ENCODE data around the gene ANKRD28.
"Not testable (repeated sequence)": the region's sequence is repeated elsewhere in the genome, so short reads cannot be mapped to it uniquely, and the experiment has no call there.

Gene ANKRD28

DNA sequence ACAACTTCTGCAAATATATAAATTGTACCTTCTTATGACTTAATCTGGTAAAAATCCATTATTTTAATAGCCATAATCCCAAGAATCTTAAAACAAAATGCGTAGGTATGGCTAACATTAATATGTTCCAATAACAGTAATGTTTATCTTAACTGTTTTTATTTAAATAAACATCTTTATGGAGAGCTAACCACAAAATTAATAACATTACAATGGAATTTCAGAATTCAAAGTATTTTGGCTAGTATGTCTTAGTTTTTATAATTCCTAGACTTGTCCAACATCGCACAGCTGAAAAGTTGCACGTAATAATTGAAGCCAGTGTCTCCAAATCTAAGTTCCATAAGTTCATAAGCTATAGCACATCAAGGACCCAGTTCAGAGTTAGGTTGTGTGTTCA, 47.6 kb downstream of the ANKRD28 start:
- Histone ChIP-seq H3K9me3 (no peaks in the 10 kb centered on the region), H3K27ac (no peak overlapping the region), H3K36me3 (peaks cover 0 to 5% (median 0%) of the 10 kb centered on the region in 3 donors), H3K4me1 (peaks cover 0 to 27% (median 12%) of the 10 kb centered on the region in 4 donors), H3K27me3 (no peaks in the 10 kb centered on the region), H3K4me3 (no peak overlapping the region)
- no peak for TF ChIP-seq CTCF (IDR thresholded peaks at IDR 0.05)
- intact Hi-C loops (cut with DNase I; ENCODE audit: low total_unique reads): no loop called here
- no peak for DNase-seq

GRCh38 chr3:15745896-15746295, 51.9 kb downstream of the ANKRD28 start:
- H3K4me3 ChIP-seq; H3K36me3 ChIP-seq; H3K4me1 ChIP-seq; H3K27me3 ChIP-seq; DNase-seq; H3K9me3 ChIP-seq; H3K27ac ChIP-seq; intact Hi-C loops (cut with DNase I; ENCODE audit: low total_unique reads): not testable (repeated sequence)

DNA sequence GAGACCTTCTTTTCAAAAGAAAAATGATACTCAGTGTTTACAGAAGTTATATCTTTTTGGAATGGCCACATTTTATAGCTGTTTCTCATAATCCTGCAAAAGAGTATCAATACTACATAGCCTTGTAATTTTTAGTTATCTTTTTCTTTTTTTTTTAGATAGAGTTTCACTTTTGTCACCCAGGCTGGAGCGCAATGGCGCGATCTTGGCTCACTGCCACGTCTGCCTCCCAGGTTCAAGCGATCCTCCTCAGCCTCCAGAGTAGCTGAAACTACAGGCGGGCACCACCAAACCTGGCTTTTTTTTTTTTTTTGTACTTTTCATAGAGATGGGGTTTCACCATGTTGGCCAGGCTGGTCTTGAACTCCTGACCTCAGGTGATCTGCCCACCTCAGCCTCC, 53.6 kb downstream of the ANKRD28 start:
- no peak for TF ChIP-seq CTCF (IDR thresholded peaks at IDR 0.05)
- intact Hi-C loops (cut with DNase I; ENCODE audit: low total_unique reads): no loop called here
- no peaks in the 10 kb centered on the region for H3K4me1 ChIP-seq
- no peaks in the 10 kb centered on the region for H3K27me3 ChIP-seq
- H3K36me3 ChIP-seq: peaks cover 0 to 9% (median 0%) of the 10 kb centered on the region in 3 donors
- no peaks in the 10 kb centered on the region for H3K9me3 ChIP-seq
- no peak overlapping the region for H3K27ac ChIP-seq
- H3K4me3 ChIP-seq: no peak overlapping the region
- DNase-seq: no peak

GRCh38 chr3:15743587-15744009, 54.2 kb downstream of the ANKRD28 start:
- no peak overlapping the region for H3K27ac ChIP-seq
- no peaks in the 10 kb centered on the region for H3K9me3 ChIP-seq
- no peak for TF ChIP-seq CTCF (IDR thresholded peaks at IDR 0.05)

DNA sequence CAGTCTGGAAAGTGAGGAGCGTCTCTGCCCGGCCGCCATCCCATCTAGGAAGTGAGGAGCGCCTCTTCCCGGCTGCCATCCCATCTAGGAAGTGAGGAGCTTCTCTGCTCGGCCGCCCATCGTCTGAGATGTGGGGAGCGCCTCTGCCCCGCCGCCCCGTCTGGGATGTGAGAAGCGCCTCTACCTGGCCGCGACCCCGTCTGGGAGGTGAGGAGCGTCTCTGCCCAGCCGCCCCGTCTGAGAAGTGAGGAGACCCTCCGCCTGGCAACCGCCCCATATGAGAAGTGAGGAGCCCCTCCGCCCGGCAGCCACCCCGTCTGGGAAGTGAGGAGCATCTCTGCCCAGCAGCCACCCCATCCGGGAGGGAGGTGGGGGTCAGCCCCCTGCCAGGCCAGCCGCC, 55.5 kb downstream of the ANKRD28 start:
- intact Hi-C loops (cut with DNase I; ENCODE audit: low total_unique reads); H3K4me1 ChIP-seq; H3K9me3 ChIP-seq; H3K27ac ChIP-seq; DNase-seq; H3K4me3 ChIP-seq; H3K27me3 ChIP-seq: not testable (repeated sequence)
- peaks cover 0 to 16% (median 0%) of the 10 kb centered on the region in 3 donors for H3K36me3 ChIP-seq

More at GRCh38 chr3:15743587-15744009, 54.2 kb downstream of the ANKRD28 start:
- intact Hi-C loops (cut with DNase I; ENCODE audit: low total_unique reads): no loop called here
- no peak for DNase-seq
- no peaks in the 10 kb centered on the region for H3K4me1 ChIP-seq
- no peak overlapping the region for H3K4me3 ChIP-seq
- no peaks in the 10 kb centered on the region for H3K27me3 ChIP-seq
- peaks cover 0 to 10% (median 0%) of the 10 kb centered on the region in 3 donors for H3K36me3 ChIP-seq

DNA sequence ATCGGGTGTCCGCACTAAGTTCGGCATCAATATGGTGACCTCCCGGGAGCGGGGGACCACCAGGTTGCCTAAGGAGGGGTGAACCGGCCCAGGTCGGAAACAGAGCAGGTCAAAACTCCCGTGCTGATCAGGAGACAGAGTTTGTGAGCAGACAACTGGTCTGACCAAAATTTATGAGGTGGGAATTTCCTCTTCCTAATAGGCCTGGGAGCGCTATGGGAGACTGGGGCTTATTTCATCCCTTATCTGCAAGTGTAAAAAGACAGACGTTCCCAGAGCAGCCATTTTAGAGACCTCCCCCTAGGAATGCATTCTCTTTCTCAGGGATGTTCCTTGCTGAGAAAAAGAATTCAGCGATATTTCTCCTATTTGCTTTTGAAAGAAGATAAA, 59.2 kb downstream of the ANKRD28 start:
- H3K36me3 ChIP-seq: peaks cover 0 to 16% (median 16%) of the 10 kb centered on the region in 3 donors
- DNase-seq; H3K27ac ChIP-seq; H3K9me3 ChIP-seq; intact Hi-C loops (cut with DNase I; ENCODE audit: low total_unique reads); H3K4me1 ChIP-seq; H3K27me3 ChIP-seq; H3K4me3 ChIP-seq: not testable (repeated sequence)

- intact Hi-C loops (cut with DNase I; ENCODE audit: low total_unique reads): no loop called here
- H3K36me3 ChIP-seq: peaks cover 12 to 53% (median 12%) of the 10 kb centered on the region in 3 donors
- H3K9me3 ChIP-seq: no peaks in the 10 kb centered on the region
- no peak overlapping the region for H3K27ac ChIP-seq
- no peaks in the 10 kb centered on the region for H3K4me1 ChIP-seq
- H3K27me3 ChIP-seq: no peaks in the 10 kb centered on the region
- H3K4me3 ChIP-seq: no peak overlapping the region
- TF ChIP-seq CTCF (IDR thresholded peaks at IDR 0.05): no peak
- no peak for DNase-seq
Observed at GRCh38 chr3:15731024-15731423, 66.8 kb downstream of the ANKRD28 start.

Data from tibial artery (tissue), 4 donors.